ENCODE data around the gene NLRP1. TPM values are rescaled to one million over a fixed set of nuclear protein-coding genes. Genes with fewer than 3 reads are reported as not detected.
"Not testable (repeated sequence)": the region's sequence is repeated elsewhere in the genome, so short reads cannot be mapped to it uniquely, and the experiment has no call there.

NLRP1 gene
- total RNA-seq, 1 donor, result 55.4 TPM

- H3K4me3 ChIP-seq (ENCODE audit: low read depth, low read length), result peak overlapping the region; percentile 87
- TF ChIP-seq CTCF (IDR thresholded peaks at IDR 0.05; ENCODE audit: insufficient read depth, low read length), result peak; percentile 29
- peak; percentile 73 for DNase-seq (ENCODE audit: low read depth)
Measured at GRCh38 chr17:5583426-5584382, 605 bp downstream of the NLRP1 start.

GRCh38 chr17:5582209-5583185, 1.8 kb downstream of the NLRP1 start:
- peak; percentile 12 for DNase-seq (ENCODE audit: low read depth)
- H3K4me3 ChIP-seq (ENCODE audit: low read depth, low read length), result peak overlapping the region; percentile 87

GRCh38 chr17:5581655-5582054, 2.7 kb downstream of the NLRP1 start:
- no peak for TF ChIP-seq CTCF (IDR thresholded peaks at IDR 0.05; ENCODE audit: insufficient read depth, low read length)
- no peak overlapping the region for H3K4me3 ChIP-seq (ENCODE audit: low read depth, low read length)
- DNase-seq (ENCODE audit: low read depth), result no peak

More at GRCh38 chr17:5582209-5583185, 1.8 kb downstream of the NLRP1 start:
- no peak for TF ChIP-seq CTCF (IDR thresholded peaks at IDR 0.05; ENCODE audit: insufficient read depth, low read length)

GRCh38 chr17:5580969-5581368, 3.3 kb downstream of the NLRP1 start:
- DNase-seq (ENCODE audit: low read depth), result no peak
- no peak overlapping the region for H3K4me3 ChIP-seq (ENCODE audit: low read depth, low read length)
- TF ChIP-seq CTCF (IDR thresholded peaks at IDR 0.05; ENCODE audit: insufficient read depth, low read length), result no peak

- H3K4me3 ChIP-seq (ENCODE audit: low read depth, low read length), result no peak overlapping the region
- TF ChIP-seq CTCF (IDR thresholded peaks at IDR 0.05; ENCODE audit: insufficient read depth, low read length), result no peak
- DNase-seq (ENCODE audit: low read depth), result peak; percentile 68
Measured at GRCh38 chr17:5580367-5580766, 3.9 kb downstream of the NLRP1 start.

GRCh38 chr17:5578768-5579167, 5.5 kb downstream of the NLRP1 start:
- not testable (repeated sequence) for DNase-seq (ENCODE audit: low read depth); H3K4me3 ChIP-seq (ENCODE audit: low read depth, low read length)

- H3K4me3 ChIP-seq (ENCODE audit: low read depth, low read length); DNase-seq (ENCODE audit: low read depth): not testable (repeated sequence)
Measured at GRCh38 chr17:5573017-5573416, 11.3 kb downstream of the NLRP1 start.

All from fibroblast of the aortic adventitia (primary cell).